Fibroblast of lung (primary cell): ENCODE measurements around the gene U2AF1L4. TPM values are rescaled to one million over a fixed set of nuclear protein-coding genes. Genes with fewer than 3 reads are reported as not detected.

Source experiments
- DNase-seq, 2 donors: peaks; one replicate each; pipeline versions ENCODE4 v3.0.0 to v3.0.0-alpha.2; 2010; ENCODE audit warnings: low read depth in 2 of 2
- H2AFZ ChIP-seq: 2 replicates; pipeline ENCODE4 v1.5.1; 2012; ENCODE audit warnings: low read length, control low read depth, inconsistent platforms
- H3K27ac ChIP-seq: 2 replicates; pipeline ENCODE4 v1.5.1; 2011; ENCODE audit warnings: low read length, control low read depth; ENCODE audit not compliant: insufficient read depth
- H3K27me3 ChIP-seq: 2 replicates; pipeline ENCODE4 v1.5.1; 2011; ENCODE audit warnings: mild to moderate bottlenecking, low read length; ENCODE audit not compliant: control insufficient read depth, insufficient read depth
- H3K36me3 ChIP-seq: 2 replicates; pipeline ENCODE4 v1.5.1; 2011; ENCODE audit warnings: low read length; ENCODE audit not compliant: control insufficient read depth, insufficient read depth
- H3K4me1 ChIP-seq: 2 replicates; pipeline ENCODE4 v1.5.1; 2011; ENCODE audit warnings: low read length; ENCODE audit not compliant: control insufficient read depth, insufficient read depth; ENCODE audit errors: extremely low read depth
- H3K4me2 ChIP-seq: 2 replicates; pipeline ENCODE4 v1.5.1; 2011; ENCODE audit warnings: low read length, control low read depth; ENCODE audit not compliant: insufficient read depth; ENCODE audit errors: extremely low read depth
- H3K4me3 ChIP-seq, 4 experiments: fragments of 200-600 bp in 1 of 4; sonication (generic) in 1 of 4; replicated peaks in 1 of 4; 2 replicates each; pipeline ENCODE4 v1.5.1; 2011 to 2016; ENCODE audit warnings: low read length in 4 of 4, low read depth in 3 of 4, mild to moderate bottlenecking in 3 of 4, control low read depth in 2 of 4, inconsistent platforms in 1 of 4, mixed read lengths in 1 of 4; ENCODE audit not compliant: insufficient read depth in 1 of 4; ENCODE audit errors: control extremely low read depth in 1 of 4
- H3K79me2 ChIP-seq: 2 replicates; pipeline ENCODE4 v1.5.1; 2012; ENCODE audit warnings: mild to moderate bottlenecking, low read length, inconsistent platforms; ENCODE audit not compliant: control insufficient read depth, insufficient read depth
- H3K9ac ChIP-seq: 2 replicates; pipeline ENCODE4 v1.5.1; 2011; ENCODE audit warnings: mild to moderate bottlenecking, low read length, control low read depth; ENCODE audit not compliant: insufficient read depth
- H3K9me3 ChIP-seq: 2 replicates; pipeline ENCODE4 v1.5.1; 2012; ENCODE audit warnings: low read depth, low read length; ENCODE audit not compliant: control insufficient read depth, insufficient read depth
- H4K20me1 ChIP-seq: 2 replicates; pipeline ENCODE4 v1.5.1; 2011; ENCODE audit warnings: low read length; ENCODE audit not compliant: control insufficient read depth, insufficient read depth; ENCODE audit errors: extremely low read depth
- EZH2 ChIP-seq: IDR thresholded peaks from 2 replicates; pipeline ENCODE4 v1.5.1; 2012; ENCODE audit warnings: low read length, control low read depth, mild to moderate bottlenecking; ENCODE audit errors: missing control alignments
- polyA plus RNA-seq, 2 donors: library from polyadenylated mRNA; depleted of rRNA in 1 of 2; stranded (reverse) in 1 of 2; unstranded in 1 of 2; fragments of >200 nt; gene quantifications; 2 replicates each; pipeline ENCODE4 v1.2.1, GENCODE V29; 2011 to 2012; ENCODE audit warnings: missing spikeins in 1 of 2
- total RNA-seq: library from RNA; depleted of rRNA; stranded (reverse); fragments of >200 nt; gene quantifications from 2 replicates; pipeline ENCODE4 v1.2.1, GENCODE V29; 2014
- TF ChIP-seq, protein P1 (sequence below), 2 donors: IDR thresholded peaks in 1 of 2; conservative IDR thresholded peaks in 1 of 2; 1 replicate in 1 of 2; 2 replicates in 1 of 2; pipeline ENCODE4 v1.5.1; 2011 to 2012; ENCODE audit warnings: low read length in 2 of 2, control low read depth in 1 of 2, inconsistent platforms in 1 of 2, low read depth in 1 of 2, mild to moderate bottlenecking in 1 of 2

Gene U2AF1L4
- total and polyA plus RNA-seq, 2 donors (not counting 1 experiment from before 2014, with no cell fraction given), result 9.1 to 11.9 TPM

DNA sequence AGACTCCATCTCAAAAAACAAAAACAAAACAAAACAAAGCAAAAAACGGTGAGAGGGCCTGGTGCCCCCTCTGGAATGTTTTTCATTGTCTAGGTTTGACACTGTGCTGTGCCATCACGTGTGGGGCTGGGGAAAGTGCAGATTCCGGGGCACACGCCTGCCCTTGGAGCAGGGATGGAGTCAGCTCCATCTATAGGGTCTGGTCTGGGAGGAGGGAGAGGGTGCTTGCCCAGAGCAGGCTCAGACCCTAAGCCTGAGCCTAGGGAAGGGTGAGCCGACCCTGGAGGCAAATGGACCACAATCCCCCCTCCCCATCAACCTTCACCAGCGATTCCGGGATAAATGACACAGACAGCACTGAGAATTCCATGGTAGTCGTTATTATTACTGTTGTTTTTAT, 51.8 kb downstream of the U2AF1L4 start:
- H3K9ac ChIP-seq, result no peak overlapping the region
- TF ChIP-seq, protein P1, sequence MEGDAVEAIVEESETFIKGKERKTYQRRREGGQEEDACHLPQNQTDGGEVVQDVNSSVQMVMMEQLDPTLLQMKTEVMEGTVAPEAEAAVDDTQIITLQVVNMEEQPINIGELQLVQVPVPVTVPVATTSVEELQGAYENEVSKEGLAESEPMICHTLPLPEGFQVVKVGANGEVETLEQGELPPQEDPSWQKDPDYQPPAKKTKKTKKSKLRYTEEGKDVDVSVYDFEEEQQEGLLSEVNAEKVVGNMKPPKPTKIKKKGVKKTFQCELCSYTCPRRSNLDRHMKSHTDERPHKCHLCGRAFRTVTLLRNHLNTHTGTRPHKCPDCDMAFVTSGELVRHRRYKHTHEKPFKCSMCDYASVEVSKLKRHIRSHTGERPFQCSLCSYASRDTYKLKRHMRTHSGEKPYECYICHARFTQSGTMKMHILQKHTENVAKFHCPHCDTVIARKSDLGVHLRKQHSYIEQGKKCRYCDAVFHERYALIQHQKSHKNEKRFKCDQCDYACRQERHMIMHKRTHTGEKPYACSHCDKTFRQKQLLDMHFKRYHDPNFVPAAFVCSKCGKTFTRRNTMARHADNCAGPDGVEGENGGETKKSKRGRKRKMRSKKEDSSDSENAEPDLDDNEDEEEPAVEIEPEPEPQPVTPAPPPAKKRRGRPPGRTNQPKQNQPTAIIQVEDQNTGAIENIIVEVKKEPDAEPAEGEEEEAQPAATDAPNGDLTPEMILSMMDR (conservative IDR thresholded peaks at IDR 0.05 in 1 of 2, IDR thresholded peaks at IDR 0.05 in 1 of 2; ENCODE audit: low read depth in 1 of 2, low read length in 2 of 2), result no peak
- TF ChIP-seq EZH2, result no peak
- no peak overlapping the region for H3K27ac ChIP-seq
- no peaks in the 10 kb centered on the region for H4K20me1 ChIP-seq
- no peak overlapping the region for H2AFZ ChIP-seq
- no peaks in the 10 kb centered on the region for H3K79me2 ChIP-seq
- H3K27me3 ChIP-seq, result no peaks in the 10 kb centered on the region
- no peak overlapping the region for H3K4me2 ChIP-seq
- no peak overlapping the region for H3K4me3 ChIP-seq
- no peaks in the 10 kb centered on the region for H3K4me1 ChIP-seq
- no peaks in the 10 kb centered on the region for H3K36me3 ChIP-seq
- no peak for DNase-seq
- H3K9me3 ChIP-seq, result no peaks in the 10 kb centered on the region

Other genes starting within 250 kb of the U2AF1L4 start
- gene DMKN, start 231.8 kb downstream of the U2AF1L4 start, total RNA-seq, result 14.2 and 29.3 TPM in 2 replicates
- gene DMKN, start 231.8 kb downstream of the U2AF1L4 start, polyA plus RNA-seq, result 2.1 and 2.8 TPM in 2 replicates
- 4.1 and 9.0 TPM in 2 replicates for gene SBSN, start 217.1 kb downstream of the U2AF1L4 start, total RNA-seq
- 1.6 TPM in 2 replicates for gene SBSN, start 217.1 kb downstream of the U2AF1L4 start, polyA plus RNA-seq
- gene GAPDHS, start 212.0 kb downstream of the U2AF1L4 start, total RNA-seq, result not detected in 2 replicates
- not detected in 2 replicates for gene GAPDHS, start 212.0 kb downstream of the U2AF1L4 start, polyA plus RNA-seq
- gene TMEM147, start 199.8 kb downstream of the U2AF1L4 start, total RNA-seq, result 79.6 and 95.3 TPM in 2 replicates
- 72.4 and 76.2 TPM in 2 replicates for gene TMEM147, start 199.8 kb downstream of the U2AF1L4 start, polyA plus RNA-seq
- gene ATP4A, start 181.8 kb downstream of the U2AF1L4 start, total RNA-seq, result not detected in 2 replicates
- gene ATP4A, start 181.8 kb downstream of the U2AF1L4 start, polyA plus RNA-seq, result not detected in 2 replicates
- not detected in 2 replicates for gene PMIS2, start 159.2 kb downstream of the U2AF1L4 start, total RNA-seq
- not detected in 2 replicates for gene PMIS2, start 159.2 kb downstream of the U2AF1L4 start, polyA plus RNA-seq
- gene HAUS5, start 132.7 kb downstream of the U2AF1L4 start, total RNA-seq, result 3.9 and 4.0 TPM in 2 replicates
- gene HAUS5, start 132.7 kb downstream of the U2AF1L4 start, polyA plus RNA-seq, result 2.5 and 4.7 TPM in 2 replicates
- gene RBM42, start 116.4 kb downstream of the U2AF1L4 start, total RNA-seq, result 29.9 and 32.1 TPM in 2 replicates
- gene RBM42, start 116.4 kb downstream of the U2AF1L4 start, polyA plus RNA-seq, result 32.9 and 43.0 TPM in 2 replicates
- 0.50 and 0.51 TPM in 2 replicates for gene ETV2, start 103.7 kb downstream of the U2AF1L4 start, total RNA-seq
- gene ETV2, start 103.7 kb downstream of the U2AF1L4 start, polyA plus RNA-seq, result 0.12 and 0.18 TPM in 2 replicates
- gene COX6B1, start 97.1 kb downstream of the U2AF1L4 start, total RNA-seq, result 194 and 279 TPM in 2 replicates
- gene COX6B1, start 97.1 kb downstream of the U2AF1L4 start, polyA plus RNA-seq, result 382 and 499 TPM in 2 replicates
- gene UPK1A, start 78.9 kb downstream of the U2AF1L4 start, total RNA-seq, result not detected in 2 replicates
- gene UPK1A, start 78.9 kb downstream of the U2AF1L4 start, polyA plus RNA-seq, result 0.06 and 0.27 TPM in 2 replicates
- gene ZBTB32, start 40.9 kb downstream of the U2AF1L4 start, total RNA-seq, result not detected in 2 replicates
- not detected in 2 replicates for gene ZBTB32, start 40.9 kb downstream of the U2AF1L4 start, polyA plus RNA-seq
- 3.9 and 5.4 TPM in 2 replicates for gene KMT2B, start 27.4 kb downstream of the U2AF1L4 start, total RNA-seq
- 7.4 and 12.5 TPM in 2 replicates for gene KMT2B, start 27.4 kb downstream of the U2AF1L4 start, polyA plus RNA-seq
- gene IGFLR1, start 3.0 kb downstream of the U2AF1L4 start, total RNA-seq, result 0.17 and 0.51 TPM in 2 replicates
- gene IGFLR1, start 3.0 kb downstream of the U2AF1L4 start, polyA plus RNA-seq, result 0.75 and 2.1 TPM in 2 replicates
- 15.7 and 16.0 TPM in 2 replicates for gene PSENEN, start 233 bp upstream of the U2AF1L4 start, total RNA-seq
- 31.4 and 35.5 TPM in 2 replicates for gene PSENEN, start 233 bp upstream of the U2AF1L4 start, polyA plus RNA-seq
- 6.4 and 10.0 TPM in 2 replicates for gene LIN37, start 3.2 kb upstream of the U2AF1L4 start, total RNA-seq
- 8.5 and 10.3 TPM in 2 replicates for gene LIN37, start 3.2 kb upstream of the U2AF1L4 start, polyA plus RNA-seq
- 47.8 and 54.3 TPM in 2 replicates for gene HSPB6, start 11.6 kb upstream of the U2AF1L4 start, total RNA-seq
- gene HSPB6, start 11.6 kb upstream of the U2AF1L4 start, polyA plus RNA-seq, result 53.1 and 71.0 TPM in 2 replicates
- gene PROSER3, start 12.8 kb upstream of the U2AF1L4 start, total RNA-seq, result 2.6 and 3.8 TPM in 2 replicates
- 8.1 and 12.9 TPM in 2 replicates for gene PROSER3, start 12.8 kb upstream of the U2AF1L4 start, polyA plus RNA-seq
- 2.1 and 2.3 TPM in 2 replicates for gene ARHGAP33, start 30.1 kb upstream of the U2AF1L4 start, total RNA-seq
- gene ARHGAP33, start 30.1 kb upstream of the U2AF1L4 start, polyA plus RNA-seq, result 0.58 and 1.7 TPM in 2 replicates
- not detected in 2 replicates for gene PRODH2, start 67.4 kb upstream of the U2AF1L4 start, total RNA-seq
- not detected in 2 replicates for gene PRODH2, start 67.4 kb upstream of the U2AF1L4 start, polyA plus RNA-seq
- gene NPHS1, start 107.1 kb upstream of the U2AF1L4 start, total RNA-seq, result not detected in 2 replicates
- gene NPHS1, start 107.1 kb upstream of the U2AF1L4 start, polyA plus RNA-seq, result not detected in 2 replicates
- gene KIRREL2, start 111.5 kb upstream of the U2AF1L4 start, total RNA-seq, result under 0.01 TPM in 1 of 2 replicates, not detected in the other
- not detected in 2 replicates for gene KIRREL2, start 111.5 kb upstream of the U2AF1L4 start, polyA plus RNA-seq
- 0.99 and 2.6 TPM in 2 replicates for gene APLP1, start 123.2 kb upstream of the U2AF1L4 start, total RNA-seq
- 3.7 and 4.1 TPM in 2 replicates for gene APLP1, start 123.2 kb upstream of the U2AF1L4 start, polyA plus RNA-seq
- gene NFKBID, start 155.1 kb upstream of the U2AF1L4 start, total RNA-seq, result 2.3 and 2.6 TPM in 2 replicates
- gene NFKBID, start 155.1 kb upstream of the U2AF1L4 start, polyA plus RNA-seq, result 1.2 and 2.4 TPM in 2 replicates
- gene HCST, start 157.1 kb upstream of the U2AF1L4 start, total RNA-seq, result 1.0 and 2.0 TPM in 2 replicates
- 0.14 and 0.16 TPM in 2 replicates for gene HCST, start 157.1 kb upstream of the U2AF1L4 start, polyA plus RNA-seq
- gene TYROBP, start 162.9 kb upstream of the U2AF1L4 start, total RNA-seq, result 0.26 TPM in 1 of 2 replicates, not detected in the other
- not detected in 2 replicates for gene TYROBP, start 162.9 kb upstream of the U2AF1L4 start, polyA plus RNA-seq
- gene LRFN3, start 191.0 kb upstream of the U2AF1L4 start, total RNA-seq, result 2.6 and 3.1 TPM in 2 replicates
- 2.2 and 2.6 TPM in 2 replicates for gene LRFN3, start 191.0 kb upstream of the U2AF1L4 start, polyA plus RNA-seq
- 7.8 and 11.8 TPM in 2 replicates for gene SDHAF1, start 249.8 kb upstream of the U2AF1L4 start, total RNA-seq
- 5.6 and 6.4 TPM in 2 replicates for gene SDHAF1, start 249.8 kb upstream of the U2AF1L4 start, polyA plus RNA-seq